Transverse colon (tissue), 4 donors: Measurements from ENCODE around the gene KCNT2. TPM values are rescaled to one million over a fixed set of nuclear protein-coding genes. Genes with fewer than 3 reads are reported as not detected.

Experiments used
- DNase-seq: peaks from one replicate; pipeline ENCODE4 v3.0.0-alpha.2; 2019
- H3K27ac ChIP-seq, 4 donors: fragments of 200-600 bp; sonication (generic); 2 replicates each; pipeline ENCODE4 v1.5.1; 2016 to 2018; ENCODE audit warnings: inconsistent platforms in 4 of 4
- H3K27me3 ChIP-seq: fragments of 200-600 bp; sonication (generic); 2 replicates; pipeline ENCODE4 v1.5.1; 2017; ENCODE audit warnings: inconsistent platforms
- H3K36me3 ChIP-seq, 4 donors: fragments of 200-600 bp; sonication (generic); 2 replicates each; pipeline ENCODE4 v1.5.1; 2017 to 2019; ENCODE audit warnings: inconsistent platforms in 4 of 4
- H3K4me1 ChIP-seq, 4 donors: fragments of 200-600 bp; sonication (generic); 2 replicates each; pipeline ENCODE4 v1.5.1; 2017 to 2020; ENCODE audit warnings: inconsistent platforms in 4 of 4
- H3K4me3 ChIP-seq, 4 donors: fragments of 200-600 bp; sonication (generic); 1 replicate in 1 of 4; 2 replicates in 3 of 4; pipeline versions ENCODE4 v1.5.1 to v1.6.1; 2017 to 2019; ENCODE audit warnings: inconsistent platforms in 4 of 4
- H3K9me3 ChIP-seq, 2 donors: fragments of 200-600 bp; sonication (generic); 2 replicates each; pipeline ENCODE4 v1.5.1; 2017 to 2019; ENCODE audit warnings: inconsistent platforms in 2 of 2
- EP300 ChIP-seq: sonication (generic); formaldehyde crosslinking; IDR thresholded peaks from one replicate; pipeline ENCODE4 v1.6.1; 2017; ENCODE audit warnings: antibody characterized with exemption, low read depth
- POLR2A ChIP-seq: fragments of 450-650 bp; IDR thresholded peaks from one replicate; pipeline ENCODE4 v1.6.1; 2016; ENCODE audit warnings: antibody characterized with exemption, mild to moderate bottlenecking, moderate library complexity
- POLR2AphosphoS5 ChIP-seq, 3 donors: sonication (generic); formaldehyde crosslinking; IDR thresholded peaks; one replicate each; pipeline ENCODE4 v1.6.1; 2016; ENCODE audit warnings: antibody characterized with exemption in 3 of 3
- WGBS, 2 donors: methylation state at CpG; one replicate each; pipeline ENCODE4 v1.1.5; 2018; ENCODE audit warnings: low coverage in 1 of 2; 5-methylcytosine and 5-hydroxymethylcytosine counted together
- in situ Hi-C, 4 donors: fragments of 200-750 bp; cut with MboI; loops; one replicate each; pipeline versions ENCODE4 v1.15.0 to v1.15.1; 2017; ENCODE audit warnings: low sequenced_read_pairs in 3 of 4, low pct_ligation_motif_present in 1 of 4, low pct_unique_long_range_greater_than_20kb in 1 of 4
- intact Hi-C: fragments of 100-400 bp; cut with DNase I; formaldehyde crosslinking; loops from one replicate; pipeline ENCODE4 v1.15.1; 2023; ENCODE audit warnings: low total_unique reads
- total RNA-seq, 4 donors: library from RNA; depleted of rRNA; stranded (reverse); fragments of >200 nt; gene quantifications; one replicate each; pipeline ENCODE4 v1.1.0, GENCODE V29; 2016
- TF ChIP-seq, protein P1 (sequence below), 5 experiments: fragments of 200-600 bp in 3 of 5; fragments of 450-650 bp in 2 of 5; sonication (generic) in 3 of 5; IDR thresholded peaks; 1 replicate in 2 of 5; 2 replicates in 3 of 5; pipeline ENCODE4 v1.5.1; 2016 to 2017; ENCODE audit warnings: antibody characterized with exemption in 5 of 5, inconsistent platforms in 3 of 5, mild to moderate bottlenecking in 2 of 5, moderate library complexity in 1 of 5

KCNT2 gene
- total RNA-seq, 4 donors from 2014 or later = 0.80 to 1.7 (median 0.96) TPM; not detected in 1

- H3K27ac ChIP-seq = no peak overlapping the region
- in situ Hi-C loops (no loop called here), intact Hi-C loops (no loop called here)
- no peak overlapping the region for H3K4me3 ChIP-seq
- TF ChIP-seq POLR2A = no peak
- TF ChIP-seq, protein P1, sequence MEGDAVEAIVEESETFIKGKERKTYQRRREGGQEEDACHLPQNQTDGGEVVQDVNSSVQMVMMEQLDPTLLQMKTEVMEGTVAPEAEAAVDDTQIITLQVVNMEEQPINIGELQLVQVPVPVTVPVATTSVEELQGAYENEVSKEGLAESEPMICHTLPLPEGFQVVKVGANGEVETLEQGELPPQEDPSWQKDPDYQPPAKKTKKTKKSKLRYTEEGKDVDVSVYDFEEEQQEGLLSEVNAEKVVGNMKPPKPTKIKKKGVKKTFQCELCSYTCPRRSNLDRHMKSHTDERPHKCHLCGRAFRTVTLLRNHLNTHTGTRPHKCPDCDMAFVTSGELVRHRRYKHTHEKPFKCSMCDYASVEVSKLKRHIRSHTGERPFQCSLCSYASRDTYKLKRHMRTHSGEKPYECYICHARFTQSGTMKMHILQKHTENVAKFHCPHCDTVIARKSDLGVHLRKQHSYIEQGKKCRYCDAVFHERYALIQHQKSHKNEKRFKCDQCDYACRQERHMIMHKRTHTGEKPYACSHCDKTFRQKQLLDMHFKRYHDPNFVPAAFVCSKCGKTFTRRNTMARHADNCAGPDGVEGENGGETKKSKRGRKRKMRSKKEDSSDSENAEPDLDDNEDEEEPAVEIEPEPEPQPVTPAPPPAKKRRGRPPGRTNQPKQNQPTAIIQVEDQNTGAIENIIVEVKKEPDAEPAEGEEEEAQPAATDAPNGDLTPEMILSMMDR (IDR thresholded peaks at IDR 0.05) = no peak
- no peak for TF ChIP-seq EP300
- TF ChIP-seq POLR2AphosphoS5 (IDR thresholded peaks at IDR 0.05) = no peak
- H3K27me3 ChIP-seq = no peaks in the 10 kb centered on the region
- no peaks in the 10 kb centered on the region for H3K9me3 ChIP-seq
- no peaks in the 10 kb centered on the region for H3K36me3 ChIP-seq
- WGBS, 2 donors = 74 to 84% methylated on average over 3 of the region's 3 CpGs
- DNase-seq = no peak
- no peaks in the 10 kb centered on the region for H3K4me1 ChIP-seq
Observed at GRCh38 chr1:196387766-196388165, 220.5 kb downstream of the KCNT2 start.

GRCh38 chr1:196385109-196385508 is 223.1 kb downstream of the KCNT2 start:
- TF ChIP-seq POLR2A (no peak), POLR2AphosphoS5 (IDR thresholded peaks at IDR 0.05) (no peak), EP300 (no peak)
- TF ChIP-seq, protein P1 (IDR thresholded peaks at IDR 0.05) = no peak
- no peak for DNase-seq
- intact Hi-C loops (no loop called here), in situ Hi-C loops (no loop called here)
- no peaks in the 10 kb centered on the region for H3K4me1 ChIP-seq
- H3K9me3 ChIP-seq = no peaks in the 10 kb centered on the region
- 85 to 93% methylated on average over 4 of the region's 4 CpGs for WGBS, 2 donors
- no peak overlapping the region for H3K27ac ChIP-seq
- no peak overlapping the region for H3K4me3 ChIP-seq
- no peaks in the 10 kb centered on the region for H3K36me3 ChIP-seq
- H3K27me3 ChIP-seq = no peaks in the 10 kb centered on the region

GRCh38 chr1:196382383-196382782 is 225.9 kb downstream of the KCNT2 start:
- in situ Hi-C loops (no loop called here), intact Hi-C loops (no loop called here)
- DNase-seq = no peak
- TF ChIP-seq POLR2A (no peak), POLR2AphosphoS5 (IDR thresholded peaks at IDR 0.05) (no peak), EP300 (no peak)
- TF ChIP-seq, protein P1 (IDR thresholded peaks at IDR 0.05) = no peak
- Histone ChIP-seq H3K27ac (no peak overlapping the region), H3K36me3 (no peaks in the 10 kb centered on the region), H3K27me3 (no peaks in the 10 kb centered on the region), H3K9me3 (no peaks in the 10 kb centered on the region), H3K4me1 (no peaks in the 10 kb centered on the region), H3K4me3 (no peak overlapping the region)
- WGBS, 2 donors = 72 to 83% methylated on average over 6 of the region's 6 CpGs

GRCh38 chr1:196381544-196381943 is 226.7 kb downstream of the KCNT2 start:
- H3K4me1 ChIP-seq = no peaks in the 10 kb centered on the region
- no peaks in the 10 kb centered on the region for H3K9me3 ChIP-seq
- intact Hi-C loops (no loop called here), in situ Hi-C loops (no loop called here)
- H3K27me3 ChIP-seq = no peaks in the 10 kb centered on the region
- H3K27ac ChIP-seq = no peak overlapping the region
- no peak overlapping the region for H3K4me3 ChIP-seq
- no peaks in the 10 kb centered on the region for H3K36me3 ChIP-seq
- WGBS, 2 donors = 88 to 94% methylated on average over 4 of the region's 4 CpGs
- DNase-seq = no peak
- TF ChIP-seq POLR2AphosphoS5 (IDR thresholded peaks at IDR 0.05) (no peak), EP300 (no peak), POLR2A (no peak)
- TF ChIP-seq, protein P1 (IDR thresholded peaks at IDR 0.05) = no peak
